Measurements from ENCODE around the gene S100A5.
"Not testable (repeated sequence)": the region's sequence is repeated elsewhere in the genome, so short reads cannot be mapped to it uniquely, and the experiment has no call there.

The S100A5 gene

GRCh38 chr1:153532181-153532580 is 8.6 kb downstream of the S100A5 start:
- DNase-seq: peak; percentile 17

GRCh38 chr1:153531638-153532037 is 9.1 kb downstream of the S100A5 start:
- no peak for DNase-seq

- no peak for DNase-seq
Observed at GRCh38 chr1:153527683-153528040, 13.1 kb downstream of the S100A5 start.

- no peak for DNase-seq
Observed at GRCh38 chr1:153527023-153527682, 13.6 kb downstream of the S100A5 start.

- DNase-seq: no peak
Observed at GRCh38 chr1:153526132-153526543, 14.6 kb downstream of the S100A5 start.

GRCh38 chr1:153525088-153525728 is 15.5 kb downstream of the S100A5 start:
- DNase-seq: no peak

GRCh38 chr1:153522353-153523048 is 18.2 kb downstream of the S100A5 start:
- DNase-seq: not testable (repeated sequence)

- not testable (repeated sequence) for DNase-seq
Observed at GRCh38 chr1:153521808-153522207, 18.9 kb downstream of the S100A5 start.

GRCh38 chr1:153520818-153521476 is 19.8 kb downstream of the S100A5 start:
- no peak for DNase-seq

GRCh38 chr1:153520137-153520691 is 20.5 kb downstream of the S100A5 start:
- DNase-seq: not testable (repeated sequence)

GRCh38 chr1:153519242-153519641 is 21.5 kb downstream of the S100A5 start:
- no peak for DNase-seq

- no peak for DNase-seq
Observed at GRCh38 chr1:153515504-153516394, 25.0 kb downstream of the S100A5 start.

GRCh38 chr1:153513666-153514065 is 27.1 kb downstream of the S100A5 start:
- no peak for DNase-seq

- no peak for DNase-seq
Observed at GRCh38 chr1:153513023-153513422, 27.7 kb downstream of the S100A5 start.

GRCh38 chr1:153510984-153511410 is 29.7 kb downstream of the S100A5 start:
- peak; percentile 73 for DNase-seq

GRCh38 chr1:153509729-153510354 is 30.9 kb downstream of the S100A5 start:
- DNase-seq: peak; percentile 52

GRCh38 chr1:153509036-153509435 is 31.7 kb downstream of the S100A5 start:
- no peak for DNase-seq

GRCh38 chr1:153507926-153508583 is 32.7 kb downstream of the S100A5 start:
- no peak for DNase-seq

GRCh38 chr1:153506831-153507413 is 33.8 kb downstream of the S100A5 start:
- DNase-seq: no peak

GRCh38 chr1:153506386-153506785 is 34.3 kb downstream of the S100A5 start:
- DNase-seq: no peak

GRCh38 chr1:153505576-153505975 is 35.2 kb downstream of the S100A5 start:
- no peak for DNase-seq
